ENCODE data around the gene FOS.
A peak's percentile ranks its signal among the peaks of the same experiment; 100 is the strongest.
"Not testable (repeated sequence)": the region's sequence is repeated elsewhere in the genome, so short reads cannot be mapped to it uniquely, and the experiment has no call there.

Gene FOS

DNA sequence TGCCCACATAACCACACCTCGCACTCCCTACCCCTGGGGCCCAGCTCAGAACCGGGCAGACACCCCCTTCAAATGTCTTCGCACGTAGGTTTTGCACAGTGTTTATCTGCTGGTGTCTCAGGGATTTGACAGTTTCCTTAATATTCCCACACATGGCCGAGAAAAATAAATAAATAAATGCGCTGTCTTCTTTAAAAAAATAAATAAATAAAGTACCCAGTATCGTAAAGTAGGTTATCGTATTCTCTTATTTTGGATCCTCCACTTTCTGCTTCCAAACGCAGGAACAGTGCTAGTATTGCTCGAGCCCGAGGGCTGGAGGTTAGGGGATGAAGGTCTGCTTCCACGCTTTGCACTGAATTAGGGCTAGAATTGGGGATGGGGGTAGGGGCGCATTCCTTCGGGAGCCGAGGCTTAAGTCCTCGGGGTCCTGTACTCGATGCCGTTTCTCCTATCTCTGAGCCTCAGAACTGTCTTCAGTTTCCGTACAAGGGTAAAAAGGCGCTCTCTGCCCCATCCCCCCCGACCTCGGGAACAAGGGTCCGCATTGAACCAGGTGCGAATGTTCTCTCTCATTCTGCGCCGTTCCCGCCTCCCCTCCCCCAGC, 710 bp upstream of the FOS start:
- H3K4me3 ChIP-seq (ENCODE audit: low read length), result peak overlapping the region; percentile 68
- TF ChIP-seq ZNF274 (IDR thresholded peaks at IDR 0.05; ENCODE audit: low read depth, low read length), result no peak

DNA sequence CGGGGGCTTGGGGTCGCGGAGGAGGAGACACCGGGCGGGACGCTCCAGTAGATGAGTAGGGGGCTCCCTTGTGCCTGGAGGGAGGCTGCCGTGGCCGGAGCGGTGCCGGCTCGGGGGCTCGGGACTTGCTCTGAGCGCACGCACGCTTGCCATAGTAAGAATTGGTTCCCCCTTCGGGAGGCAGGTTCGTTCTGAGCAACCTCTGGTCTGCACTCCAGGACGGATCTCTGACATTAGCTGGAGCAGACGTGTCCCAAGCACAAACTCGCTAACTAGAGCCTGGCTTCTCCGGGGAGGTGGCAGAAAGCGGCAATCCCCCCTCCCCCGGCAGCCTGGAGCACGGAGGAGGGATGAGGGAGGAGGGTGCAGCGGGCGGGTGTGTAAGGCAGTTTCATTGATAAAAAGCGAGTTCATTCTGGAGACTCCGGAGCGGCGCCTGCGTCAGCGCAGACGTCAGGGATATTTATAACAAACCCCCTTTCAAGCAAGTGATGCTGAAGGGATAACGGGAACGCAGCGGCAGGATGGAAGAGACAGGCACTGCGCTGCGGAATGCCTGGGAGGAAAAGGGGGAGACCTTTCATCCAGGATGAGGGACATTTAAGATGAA, 630 bp downstream of the FOS start:
- peak overlapping the region; percentile 56; the same call in 1 of the 2 replicates for H3K4me3 ChIP-seq (ENCODE audit: low read length)
- no peak for TF ChIP-seq ZNF274 (IDR thresholded peaks at IDR 0.05; ENCODE audit: low read depth, low read length)

DNA sequence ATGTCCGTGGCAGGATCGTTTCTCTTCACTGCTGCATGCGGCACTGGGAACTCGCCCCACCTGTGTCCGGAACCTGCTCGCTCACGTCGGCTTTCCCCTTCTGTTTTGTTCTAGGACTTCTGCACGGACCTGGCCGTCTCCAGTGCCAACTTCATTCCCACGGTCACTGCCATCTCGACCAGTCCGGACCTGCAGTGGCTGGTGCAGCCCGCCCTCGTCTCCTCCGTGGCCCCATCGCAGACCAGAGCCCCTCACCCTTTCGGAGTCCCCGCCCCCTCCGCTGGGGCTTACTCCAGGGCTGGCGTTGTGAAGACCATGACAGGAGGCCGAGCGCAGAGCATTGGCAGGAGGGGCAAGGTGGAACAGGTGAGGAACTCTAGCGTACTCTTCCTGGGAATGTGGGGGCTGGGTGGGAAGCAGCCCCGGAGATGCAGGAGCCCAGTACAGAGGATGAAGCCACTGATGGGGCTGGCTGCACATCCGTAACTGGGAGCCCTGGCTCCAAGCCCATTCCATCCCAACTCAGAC, 1.2 kb downstream of the FOS start:
- peak overlapping the region; percentile 56; the same call in 1 of the 2 replicates for H3K4me3 ChIP-seq (ENCODE audit: low read length)
- TF ChIP-seq ZNF274 (IDR thresholded peaks at IDR 0.05; ENCODE audit: low read depth, low read length), result no peak

DNA sequence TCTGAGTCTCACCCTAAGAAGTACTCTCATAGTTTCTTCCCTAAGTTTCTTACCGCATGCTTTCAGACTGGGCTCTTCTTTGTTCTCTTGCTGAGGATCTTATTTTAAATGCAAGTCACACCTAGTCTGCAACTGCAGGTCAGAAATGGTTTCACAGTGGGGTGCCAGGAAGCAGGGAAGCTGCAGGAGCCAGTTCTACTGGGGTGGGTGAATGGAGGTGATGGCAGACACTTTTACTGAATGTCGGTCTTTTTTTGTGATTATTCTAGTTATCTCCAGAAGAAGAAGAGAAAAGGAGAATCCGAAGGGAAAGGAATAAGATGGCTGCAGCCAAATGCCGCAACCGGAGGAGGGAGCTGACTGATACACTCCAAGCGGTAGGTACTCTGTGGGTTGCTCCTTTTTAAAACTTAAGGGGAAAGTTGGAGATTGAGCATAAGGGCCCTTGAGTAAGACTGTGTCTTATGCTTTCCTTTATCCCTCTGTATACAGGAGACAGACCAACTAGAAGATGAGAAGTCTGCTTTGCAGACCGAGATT, 1.7 kb downstream of the FOS start:
- no peak overlapping the region for H3K4me3 ChIP-seq (ENCODE audit: low read length)
- no peak for TF ChIP-seq ZNF274 (IDR thresholded peaks at IDR 0.05; ENCODE audit: low read depth, low read length)

DNA sequence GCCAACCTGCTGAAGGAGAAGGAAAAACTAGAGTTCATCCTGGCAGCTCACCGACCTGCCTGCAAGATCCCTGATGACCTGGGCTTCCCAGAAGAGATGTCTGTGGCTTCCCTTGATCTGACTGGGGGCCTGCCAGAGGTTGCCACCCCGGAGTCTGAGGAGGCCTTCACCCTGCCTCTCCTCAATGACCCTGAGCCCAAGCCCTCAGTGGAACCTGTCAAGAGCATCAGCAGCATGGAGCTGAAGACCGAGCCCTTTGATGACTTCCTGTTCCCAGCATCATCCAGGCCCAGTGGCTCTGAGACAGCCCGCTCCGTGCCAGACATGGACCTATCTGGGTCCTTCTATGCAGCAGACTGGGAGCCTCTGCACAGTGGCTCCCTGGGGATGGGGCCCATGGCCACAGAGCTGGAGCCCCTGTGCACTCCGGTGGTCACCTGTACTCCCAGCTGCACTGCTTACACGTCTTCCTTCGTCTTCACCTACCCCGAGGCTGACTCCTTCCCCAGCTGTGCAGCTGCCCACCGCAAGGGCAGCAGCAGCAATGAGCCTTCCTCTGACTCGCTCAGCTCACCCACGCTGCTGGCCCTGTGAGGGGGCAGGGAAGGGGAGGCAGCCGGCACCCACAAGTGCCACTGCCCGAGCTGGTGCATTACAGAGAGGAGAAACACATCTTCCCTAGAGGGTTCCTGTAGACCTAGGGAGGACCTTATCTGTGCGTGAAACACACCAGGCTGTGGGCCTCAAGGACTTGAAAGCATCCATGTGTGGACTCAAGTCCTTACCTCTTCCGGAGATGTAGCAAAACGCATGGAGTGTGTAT, 2.4 kb downstream of the FOS start:
- no peak for TF ChIP-seq ZNF274 (IDR thresholded peaks at IDR 0.05; ENCODE audit: low read depth, low read length)
- no peak overlapping the region for H3K4me3 ChIP-seq (ENCODE audit: low read length)

DNA sequence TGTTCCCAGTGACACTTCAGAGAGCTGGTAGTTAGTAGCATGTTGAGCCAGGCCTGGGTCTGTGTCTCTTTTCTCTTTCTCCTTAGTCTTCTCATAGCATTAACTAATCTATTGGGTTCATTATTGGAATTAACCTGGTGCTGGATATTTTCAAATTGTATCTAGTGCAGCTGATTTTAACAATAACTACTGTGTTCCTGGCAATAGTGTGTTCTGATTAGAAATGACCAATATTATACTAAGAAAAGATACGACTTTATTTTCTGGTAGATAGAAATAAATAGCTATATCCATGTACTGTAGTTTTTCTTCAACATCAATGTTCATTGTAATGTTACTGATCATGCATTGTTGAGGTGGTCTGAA, 3.0 kb downstream of the FOS start:
- TF ChIP-seq ZNF274 (IDR thresholded peaks at IDR 0.05; ENCODE audit: low read depth, low read length), result no peak
- H3K4me3 ChIP-seq (ENCODE audit: low read length), result no peak overlapping the region

DNA sequence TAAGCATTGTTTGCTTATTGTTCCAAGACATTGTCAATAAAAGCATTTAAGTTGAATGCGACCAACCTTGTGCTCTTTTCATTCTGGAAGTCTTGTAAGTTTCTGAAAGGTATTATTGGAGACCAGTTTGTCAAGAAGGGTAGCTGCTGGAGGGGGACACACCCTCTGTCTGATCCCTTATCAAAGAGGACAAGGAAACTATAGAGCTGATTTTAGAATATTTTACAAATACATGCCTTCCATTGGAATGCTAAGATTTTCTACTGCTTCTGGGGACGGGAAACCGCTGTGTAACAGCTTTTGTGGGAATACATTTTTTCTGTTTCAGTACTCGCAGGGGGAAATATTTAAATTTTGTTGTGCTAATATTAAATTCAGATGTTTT, 3.5 kb downstream of the FOS start:
- TF ChIP-seq ZNF274 (IDR thresholded peaks at IDR 0.05; ENCODE audit: low read depth, low read length), result no peak
- no peak overlapping the region for H3K4me3 ChIP-seq (ENCODE audit: low read length)

DNA sequence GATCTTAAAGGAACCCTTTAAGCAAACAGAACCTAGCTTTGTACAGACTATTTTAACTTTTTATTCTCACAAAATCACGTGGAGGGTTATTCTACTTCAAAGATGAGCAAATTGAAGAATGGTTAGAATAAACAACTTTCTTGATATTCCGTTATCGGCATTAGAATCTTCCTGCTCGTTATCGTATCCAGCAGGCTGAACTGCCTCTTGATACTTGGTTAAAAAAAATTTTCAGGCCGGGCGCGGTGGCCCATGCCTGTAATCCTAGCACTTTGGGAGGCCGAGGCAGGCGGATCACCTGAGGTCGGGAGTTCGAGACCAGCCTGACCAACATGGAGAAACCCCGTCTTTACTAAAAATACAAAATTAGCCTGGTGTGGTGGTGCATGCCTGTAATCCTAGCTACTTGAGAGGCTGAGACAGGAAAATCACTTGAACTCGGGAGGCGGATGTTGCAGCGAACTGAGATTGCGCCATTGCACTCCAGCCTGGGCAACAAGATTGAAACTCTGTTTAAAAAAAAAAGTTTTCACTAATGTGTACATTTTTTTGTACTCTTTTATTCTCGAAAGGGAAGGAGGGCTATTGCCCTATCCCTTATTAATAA, 4.0 kb downstream of the FOS start:
- not testable (repeated sequence) for H3K4me3 ChIP-seq (ENCODE audit: low read length)

DNA sequence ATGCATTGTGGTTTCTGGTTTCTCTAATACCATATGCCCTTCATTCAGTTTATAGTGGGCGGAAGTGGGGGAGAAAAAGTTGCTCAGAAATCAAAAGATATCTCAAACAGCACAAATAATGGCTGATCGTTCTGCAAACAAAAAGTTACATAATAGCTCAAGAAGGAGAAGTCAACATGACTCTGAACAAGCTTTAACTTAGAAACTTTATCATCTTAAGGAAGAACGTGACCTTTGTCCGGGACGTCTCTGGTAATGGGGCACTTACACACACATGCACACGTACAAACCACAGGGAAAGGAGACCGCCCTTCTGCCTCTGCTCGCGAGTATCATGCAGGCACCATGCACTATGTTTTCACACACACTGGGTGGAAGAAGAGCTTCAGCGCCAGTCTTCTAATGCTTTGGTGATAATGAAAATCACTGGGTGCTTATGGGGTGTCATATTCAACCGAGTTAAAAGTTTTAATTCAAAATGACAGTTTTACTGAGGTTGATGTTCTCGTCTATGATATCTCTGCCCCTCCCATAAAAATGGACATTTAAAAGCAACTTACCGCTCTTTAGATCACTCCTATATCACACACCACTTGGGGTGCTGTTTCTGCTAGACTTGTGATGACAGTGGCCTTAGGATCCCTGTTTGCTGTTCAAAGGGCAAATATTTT, 4.7 kb downstream of the FOS start:
- no peak overlapping the region for H3K4me3 ChIP-seq (ENCODE audit: low read length)
- no peak for TF ChIP-seq ZNF274 (IDR thresholded peaks at IDR 0.05; ENCODE audit: low read depth, low read length)

DNA sequence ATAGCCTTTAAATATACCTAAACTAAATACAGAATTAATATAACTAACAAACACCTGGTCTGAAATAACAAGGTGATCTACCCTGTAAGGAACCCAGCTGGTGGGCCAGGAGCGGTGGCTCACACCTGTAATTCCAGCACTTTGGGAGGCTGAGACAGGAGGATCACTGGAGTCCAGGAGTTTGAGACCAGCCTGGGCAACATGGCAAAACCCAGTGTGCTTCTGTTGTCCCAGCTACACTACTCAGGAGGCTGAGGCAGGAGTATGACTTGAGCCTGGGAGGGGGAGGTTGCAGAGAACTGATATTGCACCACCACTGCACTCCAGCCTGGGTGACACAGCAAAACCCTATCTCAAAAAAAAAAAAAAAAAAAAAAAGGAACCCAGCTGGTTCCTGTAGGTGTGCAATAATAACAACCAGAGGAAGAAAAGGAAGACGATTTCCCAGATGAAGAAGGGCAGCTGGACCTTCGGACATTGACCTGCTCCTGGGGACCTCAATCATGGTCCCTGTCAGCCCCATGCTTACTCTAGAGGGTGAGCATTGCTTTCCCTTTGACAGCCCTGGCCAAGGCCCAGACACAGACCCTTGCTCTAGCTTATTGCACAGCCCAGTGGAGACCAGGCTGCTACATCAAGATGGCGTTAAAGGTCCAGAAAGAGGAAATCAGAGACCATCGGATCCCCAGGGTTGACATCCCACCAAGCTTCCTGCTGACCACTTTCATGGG, 5.4 kb downstream of the FOS start:
- TF ChIP-seq ZNF274 (IDR thresholded peaks at IDR 0.05; ENCODE audit: low read depth, low read length), result no peak

DNA sequence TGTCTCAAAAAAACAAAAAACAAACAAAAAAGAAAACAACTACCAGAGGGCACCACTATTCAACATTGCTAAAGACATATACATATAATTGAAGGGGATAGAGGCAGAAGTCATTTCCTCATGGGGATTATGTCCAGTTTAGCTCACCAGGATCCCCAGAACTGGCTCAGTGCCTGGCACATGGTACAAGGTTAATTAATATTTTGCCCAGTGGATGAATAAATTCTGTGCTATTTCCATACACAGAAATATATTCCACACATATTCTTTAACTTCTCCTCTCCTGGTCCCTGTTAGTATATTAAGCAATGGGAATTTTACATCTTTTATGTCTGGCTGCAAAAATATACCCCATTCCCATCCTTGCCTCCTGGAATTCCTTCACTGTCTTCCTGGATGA, 6.7 kb downstream of the FOS start:
- H3K4me3 ChIP-seq (ENCODE audit: low read length), result no peak overlapping the region
- no peak for TF ChIP-seq ZNF274 (IDR thresholded peaks at IDR 0.05; ENCODE audit: low read depth, low read length)

More for the DNA sequence above, 5.4 kb downstream of the FOS start:
- H3K4me3 ChIP-seq (ENCODE audit: low read length), result no peak overlapping the region

DNA sequence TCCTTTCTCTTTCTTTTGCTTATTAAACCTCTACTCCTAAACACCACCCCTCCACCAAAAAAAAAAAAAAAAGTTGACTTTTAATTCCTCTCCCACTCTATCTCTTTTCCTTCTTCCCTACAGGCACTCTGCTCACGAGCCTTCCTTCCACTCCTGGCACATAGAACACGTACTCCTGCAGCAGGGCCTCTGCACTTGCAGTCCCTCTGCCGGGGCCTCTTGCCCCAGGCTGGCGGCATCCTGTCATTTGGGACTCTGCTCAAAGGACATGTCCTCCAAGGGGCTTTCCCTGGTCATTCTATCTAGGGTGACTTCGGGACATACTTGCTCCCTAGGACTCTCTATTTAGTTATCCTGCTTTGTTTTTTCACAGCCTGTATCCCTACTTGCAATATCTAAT, 7.7 kb downstream of the FOS start:
- no peak for TF ChIP-seq ZNF274 (IDR thresholded peaks at IDR 0.05; ENCODE audit: low read depth, low read length)
- H3K4me3 ChIP-seq (ENCODE audit: low read length), result no peak overlapping the region

DNA sequence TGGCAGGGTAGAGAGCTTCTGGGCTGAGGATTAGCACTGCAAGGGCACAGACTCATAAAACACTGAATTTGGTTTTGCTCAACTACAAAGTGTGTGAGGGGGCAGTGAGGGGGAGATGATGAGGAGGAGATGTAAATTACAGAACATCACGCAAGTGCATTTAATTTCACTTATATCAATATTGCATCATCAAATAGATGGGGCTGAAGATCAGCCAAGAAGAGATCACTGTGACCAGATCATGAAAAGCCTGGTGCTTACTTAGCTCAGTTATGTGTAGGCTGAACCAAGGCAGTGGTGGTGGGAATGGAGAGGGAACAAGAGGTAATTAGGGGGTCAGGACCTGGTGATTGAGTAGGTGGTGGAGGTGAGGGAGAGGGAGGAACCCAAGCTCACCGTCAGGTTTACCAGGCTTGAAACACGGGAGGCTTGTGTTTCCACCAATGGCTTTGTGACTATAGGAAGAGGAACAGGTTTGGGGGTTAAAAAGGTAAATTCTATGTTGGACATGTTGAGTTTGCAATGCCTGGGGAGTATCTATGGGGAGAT, 11.3 kb downstream of the FOS start:
- H3K4me3 ChIP-seq (ENCODE audit: low read length), result no peak overlapping the region
- no peak for TF ChIP-seq ZNF274 (IDR thresholded peaks at IDR 0.05; ENCODE audit: low read depth, low read length)

Measured in GM08714 (cell line).